ENCODE results near the gene MAF.

- TF ChIP-seq, protein P1, sequence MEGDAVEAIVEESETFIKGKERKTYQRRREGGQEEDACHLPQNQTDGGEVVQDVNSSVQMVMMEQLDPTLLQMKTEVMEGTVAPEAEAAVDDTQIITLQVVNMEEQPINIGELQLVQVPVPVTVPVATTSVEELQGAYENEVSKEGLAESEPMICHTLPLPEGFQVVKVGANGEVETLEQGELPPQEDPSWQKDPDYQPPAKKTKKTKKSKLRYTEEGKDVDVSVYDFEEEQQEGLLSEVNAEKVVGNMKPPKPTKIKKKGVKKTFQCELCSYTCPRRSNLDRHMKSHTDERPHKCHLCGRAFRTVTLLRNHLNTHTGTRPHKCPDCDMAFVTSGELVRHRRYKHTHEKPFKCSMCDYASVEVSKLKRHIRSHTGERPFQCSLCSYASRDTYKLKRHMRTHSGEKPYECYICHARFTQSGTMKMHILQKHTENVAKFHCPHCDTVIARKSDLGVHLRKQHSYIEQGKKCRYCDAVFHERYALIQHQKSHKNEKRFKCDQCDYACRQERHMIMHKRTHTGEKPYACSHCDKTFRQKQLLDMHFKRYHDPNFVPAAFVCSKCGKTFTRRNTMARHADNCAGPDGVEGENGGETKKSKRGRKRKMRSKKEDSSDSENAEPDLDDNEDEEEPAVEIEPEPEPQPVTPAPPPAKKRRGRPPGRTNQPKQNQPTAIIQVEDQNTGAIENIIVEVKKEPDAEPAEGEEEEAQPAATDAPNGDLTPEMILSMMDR (IDR thresholded peaks at IDR 0.05): no peak
- no peak for TF ChIP-seq POLR2AphosphoS5 (IDR thresholded peaks at IDR 0.05)
These were observed 37.8 kb upstream of the MAF start for GRCh38 chr16:79638386-79638785.

Data from gastroesophageal sphincter (tissue), 3 donors.